H9 (cell line): Measurements from ENCODE around the gene GPR150. TPM values are rescaled to one million over a fixed set of nuclear protein-coding genes. Genes with fewer than 3 reads are reported as not detected.

Experiments used
- DNase-seq: peaks from one replicate; pipeline ENCODE4 v3.0.0-alpha.2; 2017
- H2AFZ ChIP-seq: one replicate; pipeline ENCODE4 v1.6.1; 2013; ENCODE audit warnings: mild to moderate bottlenecking, low read length, control low read depth, moderate library complexity
- H2AK5ac ChIP-seq: 2 replicates; pipeline ENCODE4 v1.6.1; 2013; ENCODE audit warnings: low read length, control low read depth, mixed read lengths; ENCODE audit not compliant: insufficient read length
- H2BK120ac ChIP-seq: one replicate; pipeline ENCODE4 v1.6.1; 2013; ENCODE audit warnings: low read depth, mild to moderate bottlenecking, low read length, control low read depth, inconsistent platforms; ENCODE audit not compliant: poor library complexity, severe bottlenecking
- H2BK12ac ChIP-seq: 2 replicates; pipeline ENCODE4 v1.6.1; 2013; ENCODE audit warnings: low read length, control low read depth, mixed read lengths, low read depth; ENCODE audit not compliant: insufficient read length
- H2BK15ac ChIP-seq: 2 replicates; pipeline ENCODE4 v1.6.1; 2013; ENCODE audit warnings: low read depth, low read length, control low read depth
- H2BK20ac ChIP-seq: one replicate; pipeline ENCODE4 v1.6.1; 2013; ENCODE audit warnings: low read depth, mild to moderate bottlenecking, low read length, control low read depth, inconsistent platforms; ENCODE audit not compliant: poor library complexity, severe bottlenecking
- H2BK5ac ChIP-seq: 2 replicates; pipeline ENCODE4 v1.6.1; 2013; ENCODE audit warnings: low read length, control low read depth, mixed read lengths; ENCODE audit not compliant: insufficient read length
- H3K14ac ChIP-seq: 2 replicates; pipeline ENCODE4 v1.6.1; 2013; ENCODE audit warnings: low read length, control low read depth; ENCODE audit not compliant: insufficient read depth
- H3K18ac ChIP-seq: 2 replicates; pipeline ENCODE4 v1.6.1; 2013; ENCODE audit warnings: low read depth, mild to moderate bottlenecking, mixed read lengths, low read length, control low read depth; ENCODE audit not compliant: insufficient read length
- H3K23ac ChIP-seq: 2 replicates; pipeline ENCODE4 v1.6.1; 2013; ENCODE audit warnings: low read length, control low read depth, mixed read lengths, low read depth; ENCODE audit not compliant: insufficient read length
- H3K23me2 ChIP-seq: 2 replicates; pipeline ENCODE4 v1.6.1; 2013; ENCODE audit warnings: low read depth, mild to moderate bottlenecking, mixed read lengths, low read length, control low read depth; ENCODE audit not compliant: insufficient read length, poor library complexity, severe bottlenecking
- H3K27ac ChIP-seq: 2 replicates; pipeline ENCODE4 v1.5.1; 2013; ENCODE audit warnings: low read length, control low read depth, mixed read lengths, low read depth; ENCODE audit not compliant: insufficient read length
- H3K27me3 ChIP-seq: 2 replicates; pipeline ENCODE4 v1.6.1; 2013; ENCODE audit warnings: low read length, control low read depth, inconsistent platforms; ENCODE audit not compliant: insufficient read depth
- H3K4ac ChIP-seq: 2 replicates; pipeline ENCODE4 v1.6.1; 2013; ENCODE audit warnings: low read depth, mild to moderate bottlenecking, control low read depth, inconsistent platforms, low read length, moderate library complexity
- H3K4me1 ChIP-seq: 2 replicates; pipeline ENCODE4 v1.6.1; 2013; ENCODE audit warnings: low read length, control low read depth, inconsistent platforms; ENCODE audit not compliant: insufficient read depth
- H3K4me2 ChIP-seq: 2 replicates; pipeline ENCODE4 v1.6.1; 2013; ENCODE audit warnings: low read length, control low read depth, mixed read lengths; ENCODE audit not compliant: insufficient read length, insufficient read depth
- H3K56ac ChIP-seq: 2 replicates; pipeline ENCODE4 v1.6.1; 2013; ENCODE audit warnings: low read depth, mild to moderate bottlenecking, mixed read lengths, low read length, control low read depth; ENCODE audit not compliant: insufficient read length
- H3K79me1 ChIP-seq: 2 replicates; pipeline ENCODE4 v1.6.1; 2013; ENCODE audit warnings: low read depth, mild to moderate bottlenecking, moderate library complexity, low read length, control low read depth, inconsistent platforms; ENCODE audit not compliant: insufficient read depth, poor library complexity, severe bottlenecking
- H3K79me2 ChIP-seq: 2 replicates; pipeline ENCODE4 v1.6.1; 2013; ENCODE audit warnings: low read length, control low read depth, inconsistent platforms; ENCODE audit not compliant: insufficient read depth
- H3K9ac ChIP-seq: 2 replicates; pipeline ENCODE4 v1.6.1; 2013; ENCODE audit warnings: low read length, control low read depth, mixed read lengths; ENCODE audit not compliant: insufficient read length; ENCODE audit errors: extremely low read depth
- H3K9me3 ChIP-seq: one replicate; pipeline ENCODE4 v1.6.1; 2013; ENCODE audit warnings: low read depth, low read length, inconsistent platforms; ENCODE audit not compliant: control insufficient read depth
- H3T11ph ChIP-seq: one replicate; pipeline ENCODE4 v1.6.1; 2013; ENCODE audit warnings: mild to moderate bottlenecking, low read length, control low read depth, inconsistent platforms
- H4K20me1 ChIP-seq: one replicate; pipeline ENCODE4 v1.6.1; 2013; ENCODE audit not compliant: control insufficient read depth, insufficient read length, insufficient read depth
- H4K5ac ChIP-seq: 2 replicates; pipeline ENCODE4 v1.6.1; 2013; ENCODE audit warnings: low read depth, mild to moderate bottlenecking, mixed read lengths, low read length, control low read depth; ENCODE audit not compliant: insufficient read length
- H4K8ac ChIP-seq: replicated peaks from 2 replicates; pipeline ENCODE4 v1.6.1; 2013; ENCODE audit warnings: low read length, control low read depth, mixed read lengths, low read depth; ENCODE audit not compliant: insufficient read length
- H4K91ac ChIP-seq: 2 replicates; pipeline ENCODE4 v1.6.1; 2013; ENCODE audit warnings: low read depth, mild to moderate bottlenecking, moderate library complexity, mixed read lengths, low read length, control low read depth; ENCODE audit not compliant: insufficient read length
- H3K27ac Mint-ChIP-seq, 3 experiments: 2 replicates in 2 of 3; 3 replicates in 1 of 3; pipeline ENCODE4 v1.8.0; 2020 to 2021; ENCODE audit warnings: mixed read lengths in 3 of 3, mild to moderate bottlenecking in 1 of 3, moderate library complexity in 1 of 3
- H3K27me3 Mint-ChIP-seq: 2 replicates; pipeline ENCODE4 v1.8.0; 2021; ENCODE audit warnings: low read depth, mild to moderate bottlenecking, moderate library complexity, mixed read lengths
- H3K36me3 Mint-ChIP-seq, 3 experiments: 2 replicates in 2 of 3; 3 replicates in 1 of 3; pipeline ENCODE4 v1.8.0; 2020 to 2021; ENCODE audit warnings: low read depth in 3 of 3, mixed read lengths in 3 of 3; ENCODE audit not compliant: insufficient read depth in 1 of 3
- H3K4me1 Mint-ChIP-seq, 2 experiments: 2 replicates each; pipeline ENCODE4 v1.8.0; 2020; ENCODE audit warnings: mixed read lengths in 2 of 2
- H3K4me3 Mint-ChIP-seq, 2 experiments: 2 replicates in 1 of 2; 3 replicates in 1 of 2; pipeline ENCODE4 v1.8.0; 2020 to 2021; ENCODE audit warnings: mild to moderate bottlenecking in 2 of 2, mixed read lengths in 2 of 2, moderate library complexity in 1 of 2
- H3K9me3 Mint-ChIP-seq, 2 experiments: 2 replicates in 1 of 2; 3 replicates in 1 of 2; pipeline ENCODE4 v1.8.0; 2020; ENCODE audit warnings: mild to moderate bottlenecking in 2 of 2, mixed read lengths in 2 of 2, moderate library complexity in 1 of 2
- CTCF ChIP-seq: fragments of 200-600 bp; sonication (generic); conservative IDR thresholded peaks from 3 replicates; pipeline ENCODE4 v1.8.0; 2021; ENCODE audit warnings: antibody characterized with exemption, mild to moderate bottlenecking
- WGBS: extraction: QIAGEN DNeasy Blood & Tissue Kit; methylation state at CpG from one replicate; pipeline ENCODE4 v1.1.7; 2013; ENCODE audit warnings: missing lambda C conversion rate, low lambda C conversion rate, mixed read lengths; ENCODE audit not compliant: insufficient read length; ENCODE audit errors: extremely low coverage; 5-methylcytosine and 5-hydroxymethylcytosine counted together
- total RNA-seq: library from RNA; stranded (reverse); gene quantifications from 2 replicates; pipeline ENCODE4 v1.2.1, GENCODE V29; 2021

GPR150 gene
- total RNA-seq, 1 experiment from 2014 or later, result not detected

GRCh38 chr5:95631255-95631958 lies 11.5 kb downstream of the GPR150 start:
- Histone ChIP-seq H2BK5ac (no peak overlapping the region), H3T11ph (no peak overlapping the region), H4K91ac (no peak overlapping the region), H3K4me2 (no peak overlapping the region), H3K79me1 (no peaks in the 10 kb centered on the region), H2BK20ac (no peak overlapping the region), H3K9me3 (peaks cover 20% of the 10 kb centered on the region), H3K23ac (no peak overlapping the region), H2AK5ac (no peak overlapping the region), H2BK120ac (no peak overlapping the region), H3K4me1 (no peaks in the 10 kb centered on the region), H3K14ac (no peak overlapping the region), H2BK12ac (no peak overlapping the region), H3K27ac (no peak overlapping the region), H2AFZ (no peak overlapping the region), H4K8ac (no peak overlapping the region), H4K20me1 (no peaks in the 10 kb centered on the region), H3K4ac (no peak overlapping the region), H3K18ac (no peak overlapping the region), H3K56ac (no peak overlapping the region), H4K5ac (no peak overlapping the region), H2BK15ac (no peak overlapping the region), H3K79me2 (no peaks in the 10 kb centered on the region), H3K23me2 (no peaks in the 10 kb centered on the region), H3K27me3 (no peaks in the 10 kb centered on the region), H3K9ac (no peak overlapping the region)
- Mint-ChIP-seq H3K36me3 (peaks cover 16 to 30% (median 20%) of the 10 kb centered on the region in 3 experiments), H3K27me3 (peaks cover 3% of the 10 kb centered on the region; the same call in 1 of the 2 replicates), H3K4me3 (no peak overlapping the region), H3K9me3 (peaks cover 26 to 28% of the 10 kb centered on the region in 2 experiments), H3K27ac (no peak overlapping the region), H3K4me1 (peaks cover 0 to 6% of the 10 kb centered on the region in 2 experiments; a peak in 1 of 4 replicates)
- TF ChIP-seq CTCF, result no peak
- no peak for DNase-seq
- WGBS, result no CpG with 5 or more reads among the region's 2 CpGs
